H9 (cell line): ENCODE measurements around the gene CCND2. TPM values are rescaled to one million over a fixed set of nuclear protein-coding genes. Genes with fewer than 3 reads are reported as not detected.

ENCODE experiments used
- DNase-seq: peaks from one replicate; pipeline ENCODE4 v3.0.0-alpha.2; 2017
- H2AFZ ChIP-seq: one replicate; pipeline ENCODE4 v1.6.1; 2013; ENCODE audit warnings: mild to moderate bottlenecking, low read length, control low read depth, moderate library complexity
- H2AK5ac ChIP-seq: 2 replicates; pipeline ENCODE4 v1.6.1; 2013; ENCODE audit warnings: low read length, control low read depth, mixed read lengths; ENCODE audit not compliant: insufficient read length
- H2BK120ac ChIP-seq: one replicate; pipeline ENCODE4 v1.6.1; 2013; ENCODE audit warnings: low read depth, mild to moderate bottlenecking, low read length, control low read depth, inconsistent platforms; ENCODE audit not compliant: poor library complexity, severe bottlenecking
- H2BK12ac ChIP-seq: 2 replicates; pipeline ENCODE4 v1.6.1; 2013; ENCODE audit warnings: low read length, control low read depth, mixed read lengths, low read depth; ENCODE audit not compliant: insufficient read length
- H2BK15ac ChIP-seq: 2 replicates; pipeline ENCODE4 v1.6.1; 2013; ENCODE audit warnings: low read depth, low read length, control low read depth
- H2BK20ac ChIP-seq: one replicate; pipeline ENCODE4 v1.6.1; 2013; ENCODE audit warnings: low read depth, mild to moderate bottlenecking, low read length, control low read depth, inconsistent platforms; ENCODE audit not compliant: poor library complexity, severe bottlenecking
- H2BK5ac ChIP-seq: 2 replicates; pipeline ENCODE4 v1.6.1; 2013; ENCODE audit warnings: low read length, control low read depth, mixed read lengths; ENCODE audit not compliant: insufficient read length
- H3K14ac ChIP-seq: 2 replicates; pipeline ENCODE4 v1.6.1; 2013; ENCODE audit warnings: low read length, control low read depth; ENCODE audit not compliant: insufficient read depth
- H3K18ac ChIP-seq: 2 replicates; pipeline ENCODE4 v1.6.1; 2013; ENCODE audit warnings: low read depth, mild to moderate bottlenecking, mixed read lengths, low read length, control low read depth; ENCODE audit not compliant: insufficient read length
- H3K23ac ChIP-seq: 2 replicates; pipeline ENCODE4 v1.6.1; 2013; ENCODE audit warnings: low read length, control low read depth, mixed read lengths, low read depth; ENCODE audit not compliant: insufficient read length
- H3K23me2 ChIP-seq: 2 replicates; pipeline ENCODE4 v1.6.1; 2013; ENCODE audit warnings: low read depth, mild to moderate bottlenecking, mixed read lengths, low read length, control low read depth; ENCODE audit not compliant: insufficient read length, poor library complexity, severe bottlenecking
- H3K27ac ChIP-seq: 2 replicates; pipeline ENCODE4 v1.5.1; 2013; ENCODE audit warnings: low read length, control low read depth, mixed read lengths, low read depth; ENCODE audit not compliant: insufficient read length
- H3K27me3 ChIP-seq: 2 replicates; pipeline ENCODE4 v1.6.1; 2013; ENCODE audit warnings: low read length, control low read depth, inconsistent platforms; ENCODE audit not compliant: insufficient read depth
- H3K4ac ChIP-seq: 2 replicates; pipeline ENCODE4 v1.6.1; 2013; ENCODE audit warnings: low read depth, mild to moderate bottlenecking, control low read depth, inconsistent platforms, low read length, moderate library complexity
- H3K4me1 ChIP-seq: 2 replicates; pipeline ENCODE4 v1.6.1; 2013; ENCODE audit warnings: low read length, control low read depth, inconsistent platforms; ENCODE audit not compliant: insufficient read depth
- H3K4me2 ChIP-seq: 2 replicates; pipeline ENCODE4 v1.6.1; 2013; ENCODE audit warnings: low read length, control low read depth, mixed read lengths; ENCODE audit not compliant: insufficient read length, insufficient read depth
- H3K56ac ChIP-seq: 2 replicates; pipeline ENCODE4 v1.6.1; 2013; ENCODE audit warnings: low read depth, mild to moderate bottlenecking, mixed read lengths, low read length, control low read depth; ENCODE audit not compliant: insufficient read length
- H3K79me1 ChIP-seq: 2 replicates; pipeline ENCODE4 v1.6.1; 2013; ENCODE audit warnings: low read depth, mild to moderate bottlenecking, moderate library complexity, low read length, control low read depth, inconsistent platforms; ENCODE audit not compliant: insufficient read depth, poor library complexity, severe bottlenecking
- H3K79me2 ChIP-seq: 2 replicates; pipeline ENCODE4 v1.6.1; 2013; ENCODE audit warnings: low read length, control low read depth, inconsistent platforms; ENCODE audit not compliant: insufficient read depth
- H3K9ac ChIP-seq: 2 replicates; pipeline ENCODE4 v1.6.1; 2013; ENCODE audit warnings: low read length, control low read depth, mixed read lengths; ENCODE audit not compliant: insufficient read length; ENCODE audit errors: extremely low read depth
- H3K9me3 ChIP-seq: one replicate; pipeline ENCODE4 v1.6.1; 2013; ENCODE audit warnings: low read depth, low read length, inconsistent platforms; ENCODE audit not compliant: control insufficient read depth
- H3T11ph ChIP-seq: one replicate; pipeline ENCODE4 v1.6.1; 2013; ENCODE audit warnings: mild to moderate bottlenecking, low read length, control low read depth, inconsistent platforms
- H4K20me1 ChIP-seq: one replicate; pipeline ENCODE4 v1.6.1; 2013; ENCODE audit not compliant: control insufficient read depth, insufficient read length, insufficient read depth
- H4K5ac ChIP-seq: 2 replicates; pipeline ENCODE4 v1.6.1; 2013; ENCODE audit warnings: low read depth, mild to moderate bottlenecking, mixed read lengths, low read length, control low read depth; ENCODE audit not compliant: insufficient read length
- H4K8ac ChIP-seq: replicated peaks from 2 replicates; pipeline ENCODE4 v1.6.1; 2013; ENCODE audit warnings: low read length, control low read depth, mixed read lengths, low read depth; ENCODE audit not compliant: insufficient read length
- H4K91ac ChIP-seq: 2 replicates; pipeline ENCODE4 v1.6.1; 2013; ENCODE audit warnings: low read depth, mild to moderate bottlenecking, moderate library complexity, mixed read lengths, low read length, control low read depth; ENCODE audit not compliant: insufficient read length
- H3K27ac Mint-ChIP-seq, 3 experiments: 2 replicates in 2 of 3; 3 replicates in 1 of 3; pipeline ENCODE4 v1.8.0; 2020 to 2021; ENCODE audit warnings: mixed read lengths in 3 of 3, mild to moderate bottlenecking in 1 of 3, moderate library complexity in 1 of 3
- H3K27me3 Mint-ChIP-seq: 2 replicates; pipeline ENCODE4 v1.8.0; 2021; ENCODE audit warnings: low read depth, mild to moderate bottlenecking, moderate library complexity, mixed read lengths
- H3K36me3 Mint-ChIP-seq, 3 experiments: 2 replicates in 2 of 3; 3 replicates in 1 of 3; pipeline ENCODE4 v1.8.0; 2020 to 2021; ENCODE audit warnings: low read depth in 3 of 3, mixed read lengths in 3 of 3; ENCODE audit not compliant: insufficient read depth in 1 of 3
- H3K4me1 Mint-ChIP-seq, 2 experiments: 2 replicates each; pipeline ENCODE4 v1.8.0; 2020; ENCODE audit warnings: mixed read lengths in 2 of 2
- H3K4me3 Mint-ChIP-seq, 2 experiments: 2 replicates in 1 of 2; 3 replicates in 1 of 2; pipeline ENCODE4 v1.8.0; 2020 to 2021; ENCODE audit warnings: mild to moderate bottlenecking in 2 of 2, mixed read lengths in 2 of 2, moderate library complexity in 1 of 2
- H3K9me3 Mint-ChIP-seq, 2 experiments: 2 replicates in 1 of 2; 3 replicates in 1 of 2; pipeline ENCODE4 v1.8.0; 2020; ENCODE audit warnings: mild to moderate bottlenecking in 2 of 2, mixed read lengths in 2 of 2, moderate library complexity in 1 of 2
- CTCF ChIP-seq: fragments of 200-600 bp; sonication (generic); conservative IDR thresholded peaks from 3 replicates; pipeline ENCODE4 v1.8.0; 2021; ENCODE audit warnings: antibody characterized with exemption, mild to moderate bottlenecking
- WGBS: extraction: QIAGEN DNeasy Blood & Tissue Kit; methylation state at CpG from one replicate; pipeline ENCODE4 v1.1.7; 2013; ENCODE audit warnings: missing lambda C conversion rate, low lambda C conversion rate, mixed read lengths; ENCODE audit not compliant: insufficient read length; ENCODE audit errors: extremely low coverage; 5-methylcytosine and 5-hydroxymethylcytosine counted together
- total RNA-seq: library from RNA; stranded (reverse); gene quantifications from 2 replicates; pipeline ENCODE4 v1.2.1, GENCODE V29; 2021

CCND2 gene
- total RNA-seq, 1 experiment from 2014 or later, result 104 TPM

GRCh38 chr12:4252601-4253000, 21.0 kb upstream of the CCND2 start:
- no peaks in the 10 kb centered on the region for H3K36me3 Mint-ChIP-seq
- no peaks in the 10 kb centered on the region for H3K79me1 ChIP-seq
- no peaks in the 10 kb centered on the region for H3K79me2 ChIP-seq
- no peaks in the 10 kb centered on the region for H3K9me3 ChIP-seq
- no CpG with 5 or more reads among the region's 5 CpGs for WGBS
- H3K18ac ChIP-seq, result no peak overlapping the region
- H2BK15ac ChIP-seq, result no peak overlapping the region
- H4K8ac ChIP-seq, result no peak overlapping the region
- H3K56ac ChIP-seq, result no peak overlapping the region
- H3K4me1 Mint-ChIP-seq, result peaks cover 15 to 23% of the 10 kb centered on the region in 2 experiments
- no peak overlapping the region for H2BK20ac ChIP-seq
- no peak overlapping the region for H2AFZ ChIP-seq
- no peak for TF ChIP-seq CTCF
- H3K9me3 Mint-ChIP-seq, result no peaks in the 10 kb centered on the region; a peak in 1 of 5 replicates
- H2BK5ac ChIP-seq, result no peak overlapping the region
- no peaks in the 10 kb centered on the region for H3K27me3 ChIP-seq
- peaks cover 14% of the 10 kb centered on the region for H3K27me3 Mint-ChIP-seq
- no peak overlapping the region for H2BK120ac ChIP-seq
- DNase-seq, result no peak
- no peak overlapping the region for H3K23ac ChIP-seq
- H3K27ac ChIP-seq, result no peak overlapping the region
- H4K91ac ChIP-seq, result no peak overlapping the region
- no peak overlapping the region for H4K5ac ChIP-seq
- no peak overlapping the region for H3K4ac ChIP-seq
- no peak overlapping the region for H3K14ac ChIP-seq
- no peaks in the 10 kb centered on the region for H3K4me1 ChIP-seq
- H3K4me3 Mint-ChIP-seq, result no peak overlapping the region
- no peak overlapping the region for H3K9ac ChIP-seq
- H2BK12ac ChIP-seq, result no peak overlapping the region
- H2AK5ac ChIP-seq, result no peak overlapping the region
- H4K20me1 ChIP-seq, result no peaks in the 10 kb centered on the region
- no peak overlapping the region; a peak in 1 of 7 replicates for H3K27ac Mint-ChIP-seq
- no peak overlapping the region for H3T11ph ChIP-seq
- H3K23me2 ChIP-seq, result no peaks in the 10 kb centered on the region
- no peak overlapping the region for H3K4me2 ChIP-seq
